KOPT-K1 (cell line): ENCODE measurements around the gene LZTFL1.

Source experiments
- H3K27ac ChIP-seq: fragments of 200-600 bp; sonication (generic); 2 replicates; pipeline ENCODE4 v1.5.1; 2016; ENCODE audit warnings: antibody characterized with exemption, mild to moderate bottlenecking, low read depth, low read length; ENCODE audit not compliant: poor library complexity, severe bottlenecking
- H3K36me3 ChIP-seq: fragments of 200-600 bp; sonication (generic); 2 replicates; pipeline ENCODE4 v1.5.1; 2017; ENCODE audit warnings: antibody characterized with exemption, mild to moderate bottlenecking, low read length, moderate library complexity; ENCODE audit not compliant: insufficient read depth
- H3K9me3 ChIP-seq: fragments of 200-600 bp; sonication (generic); 2 replicates; pipeline ENCODE4 v1.5.1; 2017; ENCODE audit warnings: antibody characterized with exemption, low read length, mild to moderate bottlenecking; ENCODE audit not compliant: insufficient read depth, poor library complexity, severe bottlenecking

The LZTFL1 gene

DNA sequence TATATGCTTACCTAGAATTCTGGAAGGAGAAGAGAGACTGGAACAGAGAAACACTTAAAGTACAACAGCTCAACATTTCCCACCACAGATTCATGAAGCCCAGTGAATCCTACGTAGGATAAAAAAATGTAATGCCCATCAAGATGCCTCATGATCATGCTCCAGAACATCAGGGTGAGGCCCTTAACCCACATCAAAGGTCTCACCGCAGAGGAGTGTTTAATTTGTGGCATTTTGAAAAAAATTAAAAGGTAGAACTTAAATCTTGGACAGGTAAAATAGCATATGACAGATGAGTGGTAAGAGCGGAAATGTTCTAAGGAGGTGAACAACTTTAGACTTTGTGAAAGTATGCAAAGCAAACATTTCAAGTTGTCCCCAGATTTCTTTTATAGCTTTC lies 35.8 kb downstream of the LZTFL1 start:
- Histone ChIP-seq H3K36me3 (peaks cover 80% of the 10 kb centered on the region), H3K9me3 (no peaks in the 10 kb centered on the region), H3K27ac (no peak overlapping the region)

DNA sequence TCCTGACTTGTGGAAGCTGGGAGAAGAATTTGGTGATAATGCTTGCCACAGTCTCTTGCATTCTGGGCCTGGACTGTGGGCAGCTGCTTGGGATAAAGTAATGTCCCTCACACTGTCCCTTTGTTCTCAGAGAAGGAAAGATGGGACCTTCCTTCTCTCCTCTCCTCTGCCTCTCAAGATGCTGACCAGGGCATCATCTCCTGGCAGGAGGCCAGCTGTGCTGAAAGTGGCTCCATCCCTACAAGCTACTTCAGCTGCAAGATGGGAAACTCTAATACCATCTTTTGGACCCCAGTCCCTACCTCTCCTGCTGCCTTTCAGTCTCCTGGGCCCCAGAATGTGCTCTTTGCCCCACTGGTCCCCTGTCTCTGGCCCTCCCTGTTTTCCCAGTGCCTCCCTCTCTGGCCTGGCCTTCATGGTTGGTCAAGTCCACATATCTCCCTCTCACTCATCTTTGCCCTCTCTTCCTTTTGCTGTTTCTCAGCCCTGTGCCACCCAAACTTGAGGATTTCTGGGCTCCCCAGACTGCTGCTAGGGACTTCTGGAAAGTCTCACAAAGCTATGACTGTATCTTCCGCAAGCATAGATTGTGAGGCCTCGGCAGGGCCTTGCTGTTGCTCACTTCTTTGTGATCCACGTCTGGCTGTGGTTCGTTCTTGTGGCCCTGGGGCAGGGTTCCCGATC lies 38.5 kb downstream of the LZTFL1 start:
- Histone ChIP-seq H3K9me3 (no peaks in the 10 kb centered on the region), H3K36me3 (peaks cover 56% of the 10 kb centered on the region), H3K27ac (no peak overlapping the region)

DNA sequence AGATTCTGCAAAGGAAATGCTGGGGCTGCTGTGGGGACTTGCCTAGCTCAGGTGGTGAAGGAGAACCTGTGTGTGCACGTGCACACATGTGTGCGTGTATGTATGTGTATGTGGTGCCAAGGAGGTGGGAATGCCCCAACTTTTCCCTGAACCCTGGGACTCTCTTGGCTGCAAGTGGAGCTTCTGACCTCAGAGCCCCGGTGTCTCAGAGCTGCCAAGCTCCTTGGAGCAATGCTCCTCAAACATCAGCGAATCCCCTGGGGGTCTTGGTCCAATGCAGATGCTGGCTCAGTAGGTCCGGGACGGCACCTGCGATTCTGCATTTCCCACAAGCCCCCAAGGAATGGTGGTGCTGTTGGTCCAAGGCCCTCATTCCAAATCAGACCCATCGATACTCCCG lies 39.8 kb downstream of the LZTFL1 start:
- H3K27ac ChIP-seq, result no peak overlapping the region
- peaks cover 46% of the 10 kb centered on the region for H3K36me3 ChIP-seq
- H3K9me3 ChIP-seq, result no peaks in the 10 kb centered on the region

DNA sequence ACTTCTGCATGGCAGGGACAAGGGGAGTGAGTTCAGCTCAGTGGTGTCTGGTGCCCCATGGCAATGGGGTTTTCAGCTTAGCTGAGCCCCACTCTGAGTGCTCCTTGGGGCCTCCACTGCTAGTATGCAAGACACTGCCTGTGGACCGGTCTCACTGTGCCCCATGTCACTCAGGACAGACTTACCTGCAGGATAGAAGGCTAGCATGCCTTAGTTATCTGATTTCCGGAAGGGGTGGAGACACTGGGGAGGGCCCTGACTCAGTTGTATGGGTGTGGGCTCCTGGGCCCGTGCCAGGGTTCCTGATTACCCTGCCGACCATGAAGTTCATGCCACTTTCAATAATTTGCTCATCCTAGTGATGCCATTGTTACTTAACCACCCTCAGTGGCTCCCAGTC lies 41.3 kb downstream of the LZTFL1 start:
- Histone ChIP-seq H3K27ac (no peak overlapping the region), H3K9me3 (no peaks in the 10 kb centered on the region)

GRCh38 chr3:45799586-45799985 lies 42.3 kb downstream of the LZTFL1 start:
- Histone ChIP-seq H3K36me3 (peaks cover 31% of the 10 kb centered on the region), H3K9me3 (no peaks in the 10 kb centered on the region), H3K27ac (no peak overlapping the region)

More for the DNA sequence above, 41.3 kb downstream of the LZTFL1 start:
- H3K36me3 ChIP-seq, result peaks cover 41% of the 10 kb centered on the region

DNA sequence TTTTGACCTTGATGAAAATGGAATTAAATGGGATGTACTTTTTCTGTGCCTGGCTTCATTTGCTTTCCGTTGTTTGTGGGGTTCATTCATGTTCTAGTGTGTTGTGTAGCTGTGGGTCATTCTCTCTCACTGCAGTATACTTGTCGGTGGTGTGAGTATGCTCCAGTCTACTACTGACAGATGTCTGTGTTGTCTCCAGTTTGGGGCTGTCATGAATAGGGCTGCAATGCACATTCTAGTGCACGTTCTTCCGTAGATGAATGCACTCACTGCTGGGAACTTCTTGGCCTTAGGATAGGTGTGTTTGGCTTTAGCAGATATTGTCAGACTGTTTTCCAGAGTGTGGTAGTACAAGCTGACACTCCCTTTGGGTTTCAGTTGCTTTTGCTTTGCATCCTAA lies 43.9 kb downstream of the LZTFL1 start:
- Histone ChIP-seq H3K9me3 (no peaks in the 10 kb centered on the region), H3K36me3 (peaks cover 16% of the 10 kb centered on the region), H3K27ac (no peak overlapping the region)

GRCh38 chr3:45796902-45797637 lies 44.8 kb downstream of the LZTFL1 start:
- H3K9me3 ChIP-seq, result no peaks in the 10 kb centered on the region

GRCh38 chr3:45795882-45796765 lies 45.8 kb downstream of the LZTFL1 start, which contains the start of gene SLC6A20:
TSS of gene SLC6A20 (minus strand) at chr3:45796536. CDS start at chr3:45796419, 117 bp downstream.
- Histone ChIP-seq H3K27ac (no peak within 1 kb of the TSS), H3K36me3 (no peaks in the 10 kb centered on the region), H3K9me3 (no peaks in the 10 kb centered on the region)

More at GRCh38 chr3:45796902-45797637, 44.8 kb downstream of the LZTFL1 start:
- peaks cover 6% of the 10 kb centered on the region; the same call in 1 of the 2 replicates for H3K36me3 ChIP-seq
- H3K27ac ChIP-seq, result no peak overlapping the region

DNA sequence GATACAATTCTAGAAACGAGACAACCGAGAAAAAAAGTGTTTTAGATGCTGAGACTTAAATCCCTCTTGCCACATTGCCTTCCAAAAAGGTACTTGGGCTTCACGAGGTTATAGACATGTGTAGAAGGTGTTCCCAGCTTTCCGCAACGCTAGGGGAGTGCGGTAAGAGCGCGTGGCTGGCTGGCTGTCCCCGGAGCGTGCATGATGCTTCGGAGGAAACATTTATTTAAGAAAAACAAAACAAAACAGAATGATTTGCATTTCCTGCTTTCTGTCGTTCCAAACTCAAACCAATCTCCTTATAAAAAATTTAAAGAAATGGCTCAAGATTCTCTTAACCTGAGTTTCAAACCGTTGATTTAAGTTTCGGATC lies 46.4 kb downstream of the LZTFL1 start:
- H3K36me3 ChIP-seq, result no peaks in the 10 kb centered on the region

DNA sequence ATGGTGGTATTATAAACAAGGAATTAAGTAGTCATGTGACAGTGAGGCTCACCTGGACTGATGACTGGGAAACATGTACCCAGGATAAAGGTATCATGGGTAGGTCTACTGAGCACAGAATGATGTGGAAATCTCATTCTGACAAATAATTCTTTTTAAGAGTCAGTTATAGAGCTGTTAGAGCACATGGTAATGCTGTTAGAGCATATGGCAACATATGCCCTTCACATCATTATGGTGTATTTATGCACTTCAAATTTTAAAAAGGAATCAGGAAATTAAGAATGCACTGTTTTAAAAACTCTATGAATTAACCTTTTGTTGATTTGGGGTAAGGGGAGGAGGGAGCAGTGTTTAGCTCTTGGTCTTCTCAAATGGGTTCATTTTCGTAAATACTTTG lies 47.3 kb downstream of the LZTFL1 start:
- Histone ChIP-seq H3K9me3 (peaks cover 4% of the 10 kb centered on the region), H3K36me3 (no peaks in the 10 kb centered on the region), H3K27ac (no peak overlapping the region)

More for the DNA sequence above, 46.4 kb downstream of the LZTFL1 start:
- Histone ChIP-seq H3K27ac (no peak overlapping the region), H3K9me3 (no peaks in the 10 kb centered on the region)

DNA sequence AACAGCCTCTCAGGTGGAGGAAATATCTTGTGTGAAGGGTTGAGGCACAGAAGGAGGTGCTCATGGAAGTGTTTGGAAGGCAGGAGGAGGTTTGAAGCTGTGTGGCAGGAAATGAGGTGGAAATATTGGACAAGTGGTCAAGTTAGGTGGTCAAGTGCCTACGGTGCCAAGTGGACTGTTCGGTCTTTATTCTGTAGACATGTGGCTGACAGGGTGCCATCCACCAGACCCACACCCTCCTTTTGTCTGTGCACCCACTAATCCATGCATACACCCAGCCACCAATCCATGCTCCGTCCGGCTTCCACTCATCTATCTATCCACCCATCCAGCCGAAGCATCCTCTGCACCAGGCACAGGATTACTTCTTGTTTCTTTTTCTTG lies 47.8 kb downstream of the LZTFL1 start:
- H3K36me3 ChIP-seq, result no peaks in the 10 kb centered on the region
- H3K27ac ChIP-seq, result no peak overlapping the region
- peaks cover 9% of the 10 kb centered on the region for H3K9me3 ChIP-seq

GRCh38 chr3:45793482-45794176 lies 48.3 kb downstream of the LZTFL1 start:
- no peaks in the 10 kb centered on the region for H3K36me3 ChIP-seq
- no peak overlapping the region for H3K27ac ChIP-seq

DNA sequence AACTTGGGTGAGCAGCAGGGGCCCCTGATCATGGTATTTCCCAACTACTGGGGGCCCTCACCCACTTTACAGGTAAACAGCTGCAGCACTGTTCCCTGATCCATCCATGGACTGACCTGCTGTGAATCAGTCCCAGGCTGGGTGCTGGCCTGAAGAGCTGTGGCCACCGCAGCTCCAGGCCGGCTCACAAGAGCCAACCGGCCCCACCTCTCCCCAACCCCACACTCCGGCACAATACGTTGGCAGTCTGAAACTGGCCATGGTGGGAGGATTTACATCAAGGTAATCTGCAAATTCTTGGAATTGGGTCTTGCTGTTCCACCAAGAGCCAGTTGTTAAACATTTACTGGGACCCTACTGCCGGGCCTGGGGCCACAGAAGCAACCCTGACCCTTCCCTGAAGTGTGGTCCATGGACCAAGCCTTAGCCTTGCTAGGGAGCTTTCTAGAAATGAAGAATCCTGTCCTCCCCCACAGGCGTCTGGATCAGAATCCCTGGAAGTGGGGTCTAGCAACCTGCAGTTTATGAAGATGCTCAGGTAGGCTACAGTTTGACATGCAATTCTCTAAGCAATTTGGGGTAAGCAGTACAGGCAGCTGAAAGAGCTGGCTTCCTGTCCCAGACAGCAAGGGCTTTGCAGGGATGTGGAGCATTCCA lies 49.3 kb downstream of the LZTFL1 start:
- Histone ChIP-seq H3K27ac (no peak overlapping the region), H3K36me3 (no peaks in the 10 kb centered on the region), H3K9me3 (peaks cover 12% of the 10 kb centered on the region)

More at GRCh38 chr3:45793482-45794176, 48.3 kb downstream of the LZTFL1 start:
- H3K9me3 ChIP-seq, result peaks cover 12% of the 10 kb centered on the region

DNA sequence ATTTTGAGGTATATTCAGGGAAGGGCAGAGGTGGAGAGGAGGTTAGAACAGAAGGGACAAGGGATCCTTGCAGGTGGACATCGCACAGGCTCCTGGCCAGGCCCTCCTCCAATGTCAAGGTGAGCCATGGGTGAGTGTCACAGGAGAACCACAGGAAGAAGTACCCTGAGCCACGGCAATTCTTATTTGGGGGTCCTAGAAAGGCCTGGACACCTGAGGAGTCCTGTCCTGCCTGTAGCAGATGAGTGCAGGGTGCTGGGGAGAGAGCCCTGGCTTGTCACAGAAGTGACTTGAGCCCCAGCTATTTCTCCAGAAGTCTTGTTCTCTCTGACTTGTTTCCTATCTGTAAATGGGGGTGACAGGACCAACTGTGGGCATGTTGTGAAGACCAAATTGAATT lies 49.9 kb downstream of the LZTFL1 start:
- Histone ChIP-seq H3K36me3 (no peaks in the 10 kb centered on the region), H3K27ac (no peak overlapping the region), H3K9me3 (peaks cover 12% of the 10 kb centered on the region)
